NCI-H146 treated with DMSO at 0.1 percent for 48 hours (cell line): ENCODE results near the gene KMT5C.

Experiments used
- DNase-seq: peaks from one replicate; lab custom pipeline; 2025; ENCODE audit not compliant: unreplicated experiment; lab: John Stamatoyannopoulos, UW

The KMT5C gene

DNA sequence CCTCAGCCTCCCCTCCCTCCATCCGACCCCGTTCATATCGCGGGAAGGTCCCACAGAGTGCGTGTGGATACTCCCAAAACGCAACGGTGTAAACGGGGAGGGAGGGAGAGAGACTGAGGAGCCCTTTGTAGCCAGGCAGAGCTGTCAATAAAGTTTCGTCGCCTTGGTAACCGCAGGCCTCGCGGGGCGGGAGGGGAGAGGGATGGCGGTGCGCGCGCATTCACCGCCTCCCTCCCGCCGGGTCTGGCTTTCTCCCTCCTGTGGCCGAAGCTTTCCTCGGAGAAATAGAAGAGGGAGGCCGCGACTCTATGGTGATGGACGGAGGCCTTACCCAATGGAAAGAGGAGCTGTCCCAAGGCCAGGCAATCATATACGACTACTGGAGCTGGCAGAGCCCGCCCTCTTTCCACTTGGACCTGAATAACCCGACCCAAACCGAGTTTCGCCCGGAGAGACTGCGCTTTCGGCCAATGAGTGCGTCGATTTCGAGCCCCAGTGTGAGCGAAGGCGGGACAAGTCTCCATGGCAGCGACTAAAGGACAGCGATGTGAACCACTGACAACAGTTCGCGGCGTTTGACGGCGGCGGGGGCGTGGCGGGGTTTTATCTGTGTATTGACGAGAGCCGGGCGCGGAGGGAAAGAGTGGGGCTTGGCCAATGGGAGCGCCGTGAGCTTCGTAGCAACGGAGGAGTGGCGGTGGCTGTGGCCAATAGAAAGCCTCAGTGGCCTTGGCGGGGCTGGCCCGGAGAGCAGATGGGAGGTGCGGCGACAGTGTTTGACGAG lies at the start of gene KMT5C:
TSS of gene KMT5C (plus strand) at position 772 of the 784 bp plus-strand sequence. CDS start 2,061 bp downstream, outside the sequence.
- DNase-seq, result peak; percentile 100

DNA sequence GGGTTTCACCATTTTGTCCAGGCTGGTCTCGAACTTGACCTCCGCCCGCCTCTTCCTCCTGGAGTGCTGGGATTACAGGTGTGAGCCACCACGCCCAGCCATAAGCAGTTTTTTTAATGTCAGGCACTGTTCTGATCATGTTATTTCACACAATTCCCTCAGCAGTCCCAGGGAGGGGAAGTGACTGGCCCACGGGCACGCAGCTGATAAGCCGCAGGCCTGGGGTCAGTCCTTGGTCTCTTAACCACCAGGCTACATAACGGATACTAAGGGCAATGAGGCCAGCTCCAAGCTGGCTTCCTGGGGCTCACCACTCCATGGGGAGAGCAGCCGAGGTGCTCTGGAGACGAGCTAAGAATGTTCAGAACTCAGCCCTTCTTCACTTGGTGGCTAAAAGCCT lies 42.4 kb upstream of the KMT5C start:
- no peak for DNase-seq

DNA sequence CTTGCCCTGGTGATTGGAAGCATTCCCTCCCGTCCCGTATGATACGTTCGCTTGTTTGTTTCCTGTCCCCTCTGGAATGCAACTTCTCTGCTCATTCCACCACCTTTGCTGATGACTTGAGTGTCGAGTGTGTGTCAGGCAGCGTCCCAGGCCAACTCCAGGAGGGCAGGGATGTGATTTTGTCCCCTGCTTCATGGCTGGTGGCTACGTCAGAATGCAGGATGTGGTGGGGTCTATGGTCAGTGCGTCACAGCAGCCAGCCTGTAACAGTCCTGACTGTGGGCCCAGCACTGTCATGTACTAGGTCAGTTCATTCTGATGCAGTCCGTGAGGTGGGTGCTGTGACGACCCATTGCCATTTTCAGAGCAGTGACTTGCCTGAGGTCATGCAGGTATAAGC lies 39.7 kb upstream of the KMT5C start:
- DNase-seq, result no peak

DNA sequence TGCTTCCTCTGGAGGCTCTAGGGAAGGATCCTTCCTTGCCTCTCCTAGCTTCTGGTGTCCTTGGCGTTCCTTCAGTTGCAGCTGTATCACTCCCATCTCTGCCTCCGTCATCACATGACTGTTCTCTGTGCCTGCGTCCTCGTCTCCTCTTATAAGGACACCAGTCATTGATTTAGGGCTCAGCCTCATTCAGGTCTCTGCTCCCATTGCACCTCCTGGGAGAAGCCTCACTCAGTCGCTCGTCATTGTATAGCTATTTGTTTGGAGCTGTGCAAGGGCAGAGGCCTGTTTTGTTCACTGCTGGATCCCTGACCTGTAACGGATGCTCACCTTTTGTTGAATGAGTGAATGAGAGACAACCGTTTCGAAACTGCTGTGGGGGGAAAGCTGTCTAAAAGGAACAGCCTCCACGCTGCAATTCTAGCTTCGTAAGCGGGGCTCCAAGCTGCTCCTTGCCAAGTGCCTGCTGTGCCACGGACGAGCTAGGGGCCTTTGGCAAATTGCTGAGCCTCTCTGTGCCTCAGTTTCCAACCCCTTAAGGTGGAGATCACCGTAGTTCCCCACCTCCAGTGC lies 38.7 kb upstream of the KMT5C start:
- no peak for DNase-seq

DNA sequence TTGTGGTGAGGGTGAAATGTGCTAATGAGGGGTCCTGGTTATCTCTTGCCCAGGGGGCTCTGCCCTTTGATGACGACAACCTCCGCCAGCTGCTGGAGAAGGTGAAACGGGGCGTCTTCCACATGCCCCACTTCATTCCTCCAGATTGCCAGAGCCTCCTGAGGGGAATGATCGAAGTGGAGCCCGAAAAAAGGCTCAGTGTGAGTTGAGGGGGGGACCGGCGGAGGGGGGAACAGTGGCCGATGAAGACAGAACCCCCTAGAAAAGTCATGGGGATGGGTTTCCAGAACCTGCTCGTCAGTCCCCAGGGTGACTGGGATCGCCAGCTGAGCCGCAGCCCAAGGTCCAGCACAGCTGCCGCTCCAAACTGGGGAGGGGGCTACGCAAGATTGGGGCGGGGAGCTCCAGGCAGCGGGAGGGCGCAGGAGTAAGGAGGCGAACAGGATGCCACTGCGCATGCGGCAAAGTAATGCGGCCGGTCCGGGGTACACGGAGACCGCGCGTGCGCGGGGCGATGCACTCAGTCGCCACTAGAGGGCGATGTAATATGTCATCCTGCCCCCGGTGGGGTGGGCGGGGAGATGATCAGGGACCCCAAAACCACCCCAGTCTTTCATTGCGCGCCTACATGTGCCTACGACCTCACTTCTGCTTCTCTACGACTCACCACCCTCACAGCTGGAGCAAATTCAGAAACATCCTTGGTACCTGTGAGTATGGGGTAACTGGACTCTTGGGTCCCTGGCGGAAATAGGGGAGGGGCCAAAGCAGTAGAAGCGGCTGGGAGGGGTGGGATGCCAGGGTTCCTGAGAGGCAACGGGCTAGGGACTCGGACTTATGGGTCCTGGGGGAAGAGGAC lies 38.0 kb upstream of the KMT5C start:
- no peak for DNase-seq

DNA sequence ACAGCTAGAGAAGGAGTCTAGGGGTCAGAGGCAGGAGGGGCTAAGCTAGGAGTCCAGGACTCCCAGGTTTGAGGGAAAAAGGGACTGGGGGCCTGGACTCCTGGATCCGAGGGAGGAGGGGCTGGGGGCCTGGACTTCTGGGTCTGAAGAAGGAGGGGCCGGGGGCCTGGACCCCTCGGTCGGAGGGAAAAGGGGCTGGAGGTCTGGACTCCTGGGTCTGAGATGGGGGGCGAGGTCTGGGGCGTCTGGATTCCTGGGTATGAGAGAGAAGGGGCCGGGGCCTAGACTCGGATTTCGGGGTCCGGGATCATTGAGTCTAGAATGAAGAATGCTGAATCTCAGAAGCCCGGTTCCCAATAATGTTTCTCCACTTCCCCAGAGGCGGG lies 37.4 kb upstream of the KMT5C start:
- no peak for DNase-seq

DNA sequence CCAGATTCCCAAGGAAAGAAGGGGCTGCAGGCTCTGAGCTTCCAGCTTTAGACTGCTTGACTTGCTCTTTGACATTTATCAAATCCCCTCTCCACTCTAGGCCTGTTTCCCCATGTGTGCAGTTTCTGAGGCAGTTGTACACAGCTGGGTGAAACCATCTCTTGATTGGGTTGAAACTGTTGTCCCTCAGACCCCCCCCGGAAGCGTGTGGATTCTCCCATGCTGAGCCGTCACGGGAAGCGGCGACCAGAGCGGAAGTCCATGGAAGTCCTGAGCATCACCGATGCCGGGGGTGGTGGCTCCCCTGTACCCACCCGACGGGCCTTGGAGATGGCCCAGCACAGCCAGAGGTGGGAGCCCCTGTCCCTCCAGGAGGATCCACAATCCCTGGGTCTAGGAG lies 36.2 kb upstream of the KMT5C start:
- no peak for DNase-seq

DNA sequence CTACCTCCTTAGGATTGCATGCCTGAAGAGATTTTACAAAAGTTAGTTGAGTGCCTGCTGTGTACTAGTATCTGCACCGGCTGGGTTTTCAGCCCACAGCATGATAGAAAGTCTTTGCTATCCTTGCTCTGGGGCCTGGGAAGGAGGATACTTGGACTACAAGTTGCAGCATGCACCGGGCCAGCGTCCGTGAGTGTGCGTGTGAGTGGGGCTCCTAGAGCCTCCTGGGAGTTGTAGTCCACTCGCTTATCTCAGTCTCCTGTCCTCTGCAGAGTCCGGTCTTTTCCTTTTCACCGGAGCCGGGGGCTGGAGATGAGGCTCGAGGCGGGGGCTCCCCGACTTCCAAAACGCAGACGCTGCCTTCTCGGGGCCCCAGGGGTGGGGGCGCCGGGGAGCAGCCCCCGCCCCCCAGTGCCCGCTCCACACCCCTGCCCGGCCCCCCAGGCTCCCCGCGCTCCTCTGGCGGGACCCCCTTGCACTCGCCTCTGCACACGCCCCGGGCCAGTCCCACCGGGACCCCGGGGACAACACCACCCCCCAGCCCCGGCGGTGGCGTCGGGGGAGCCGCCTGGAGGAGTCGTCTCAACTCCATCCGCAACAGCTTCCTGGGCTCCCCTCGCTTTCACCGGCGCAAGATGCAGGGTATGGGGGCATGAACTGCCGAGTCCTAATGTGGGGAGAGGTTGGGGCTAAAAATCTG lies 35.2 kb upstream of the KMT5C start:
- no peak for DNase-seq

DNA sequence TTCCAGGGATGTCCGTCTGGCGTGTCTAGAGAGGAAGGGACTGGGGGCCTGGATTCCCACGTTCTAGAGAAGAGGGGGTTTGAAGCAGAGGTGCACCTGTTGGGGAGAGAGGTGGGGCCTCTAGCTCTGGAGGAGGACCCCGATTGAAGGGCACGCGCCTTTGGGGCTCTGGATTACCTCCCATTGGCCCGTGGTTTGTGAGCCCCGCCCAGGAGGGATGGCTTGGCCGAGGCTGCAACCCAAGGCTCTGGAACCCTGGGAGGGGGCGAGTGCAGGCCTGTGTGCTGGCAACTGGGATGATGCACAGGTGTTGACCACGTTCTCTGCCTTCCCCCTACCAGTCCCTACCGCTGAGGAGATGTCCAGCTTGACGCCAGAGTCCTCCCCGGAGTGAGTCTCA lies 34.7 kb upstream of the KMT5C start:
- no peak for DNase-seq

DNA sequence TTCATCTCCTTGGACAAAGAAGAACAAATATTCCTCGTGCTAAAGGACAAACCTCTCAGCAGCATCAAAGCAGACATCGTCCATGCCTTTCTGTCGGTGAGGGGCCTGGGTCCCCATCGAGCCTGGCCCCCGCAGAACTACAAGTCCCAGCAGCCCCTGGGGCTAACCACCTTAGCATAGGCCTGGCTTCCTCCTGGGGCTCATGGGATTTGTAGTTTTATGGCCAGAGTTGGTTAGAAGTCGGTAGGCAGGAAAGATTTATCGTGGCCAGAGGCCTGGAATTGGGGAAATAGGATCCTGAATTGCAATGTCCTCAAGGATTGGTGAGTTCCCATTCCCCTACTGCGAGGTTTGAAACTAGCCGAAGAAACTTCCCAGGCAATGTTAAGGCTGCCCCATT lies 34.2 kb upstream of the KMT5C start:
- DNase-seq, result no peak

DNA sequence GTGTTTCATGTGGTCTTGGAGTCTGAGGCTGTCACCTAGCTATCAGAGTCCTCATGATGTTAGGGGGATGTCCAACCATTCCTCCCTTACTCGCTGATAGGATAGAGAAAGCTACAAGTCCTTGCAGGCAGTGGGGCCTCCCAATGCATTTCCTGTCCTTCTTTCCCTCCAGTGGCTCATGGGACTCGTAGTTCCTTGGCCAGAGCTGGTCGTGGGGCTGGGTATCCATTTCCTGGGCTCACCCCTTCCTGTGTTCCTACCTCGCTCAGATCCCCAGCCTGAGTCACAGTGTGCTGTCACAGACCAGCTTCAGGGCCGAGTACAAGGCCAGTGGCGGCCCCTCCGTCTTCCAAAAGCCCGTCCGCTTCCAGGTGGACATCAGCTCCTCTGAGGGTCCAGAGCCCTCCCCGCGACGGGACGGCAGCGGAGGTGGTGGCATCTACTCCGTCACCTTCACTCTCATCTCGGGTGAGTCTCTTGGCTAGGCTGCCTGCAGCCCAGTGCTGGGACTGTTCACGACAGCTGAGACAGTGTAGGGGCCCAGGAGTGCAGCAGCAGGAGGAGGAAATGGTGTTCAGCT lies 33.6 kb upstream of the KMT5C start:
- DNase-seq, result no peak

DNA sequence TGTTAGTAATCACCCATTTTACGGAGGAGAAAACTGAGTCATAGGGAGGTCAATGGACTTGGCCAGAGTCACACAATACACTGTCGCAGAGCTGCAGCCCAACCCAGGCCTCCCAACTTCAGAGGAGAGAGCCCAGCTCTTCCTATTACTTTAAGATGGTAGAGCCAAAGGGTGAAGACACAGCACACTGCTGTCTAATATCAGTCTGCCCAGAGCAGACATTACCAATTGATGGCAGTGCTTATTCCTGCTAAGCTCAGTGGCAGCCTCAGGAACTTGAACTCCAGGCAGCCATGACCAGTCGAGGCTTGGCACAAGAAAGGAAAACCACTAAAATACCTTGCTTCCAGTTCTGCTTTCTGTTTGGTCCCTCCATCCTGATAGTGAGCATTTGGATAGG lies 33.0 kb upstream of the KMT5C start:
- no peak for DNase-seq

DNA sequence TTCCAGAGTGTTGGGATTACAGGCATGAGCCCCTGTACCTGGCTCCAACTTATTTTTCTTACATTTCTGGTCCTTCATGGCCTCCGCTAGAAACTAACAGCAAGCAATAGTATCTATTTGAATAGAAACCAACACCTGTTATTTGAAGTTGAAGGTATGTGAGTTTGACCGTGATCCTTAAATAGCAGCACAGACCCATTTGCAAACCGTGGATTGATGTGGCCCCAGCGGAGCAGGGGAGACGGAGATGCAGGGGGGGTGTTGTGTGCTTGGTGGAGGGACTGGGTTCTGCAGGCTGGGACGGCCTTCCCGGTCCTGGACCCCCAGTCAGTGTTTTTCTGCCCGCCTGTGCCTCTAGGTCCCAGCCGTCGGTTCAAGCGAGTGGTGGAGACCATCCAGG lies 31.4 kb upstream of the KMT5C start:
- DNase-seq, result no peak

DNA sequence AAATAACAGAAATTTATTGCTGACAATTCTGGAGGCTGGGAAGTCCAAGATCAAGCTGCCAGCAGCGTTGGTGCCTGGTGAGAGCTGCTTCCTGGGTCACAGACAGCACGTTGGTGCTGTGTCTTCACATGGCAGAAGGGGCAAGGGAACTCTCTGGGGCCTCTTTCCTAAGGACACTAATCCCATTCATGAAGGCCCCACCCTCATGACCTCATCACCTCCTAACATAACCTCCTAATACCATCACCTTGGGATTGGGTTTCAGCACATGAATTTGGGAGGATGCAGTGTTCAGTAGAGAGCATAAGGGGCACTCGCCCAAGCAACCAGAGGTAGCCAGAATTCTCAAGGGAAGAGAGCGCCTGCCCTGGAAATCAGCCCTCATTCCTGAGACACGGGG lies 30.2 kb upstream of the KMT5C start:
- DNase-seq, result no peak

DNA sequence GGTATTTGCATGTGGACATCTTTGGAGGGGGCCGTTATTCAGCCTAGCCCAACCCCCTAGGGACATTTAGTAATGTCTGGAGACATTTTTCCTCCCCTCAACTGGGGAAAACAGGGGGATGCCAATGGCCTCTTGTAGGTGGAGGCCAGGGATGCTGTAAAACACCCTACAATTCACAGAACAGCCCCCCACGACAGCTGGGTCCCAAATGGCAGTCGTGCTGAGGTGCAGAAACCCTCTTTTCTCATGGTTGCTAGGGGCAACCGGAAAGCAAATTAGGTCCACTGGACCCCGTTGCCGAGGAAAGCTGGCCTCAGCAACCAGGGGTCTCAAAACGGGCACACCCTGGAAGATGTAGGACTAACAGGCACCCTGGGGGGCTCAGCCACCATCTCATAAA lies 29.2 kb upstream of the KMT5C start:
- DNase-seq, result no peak

DNA sequence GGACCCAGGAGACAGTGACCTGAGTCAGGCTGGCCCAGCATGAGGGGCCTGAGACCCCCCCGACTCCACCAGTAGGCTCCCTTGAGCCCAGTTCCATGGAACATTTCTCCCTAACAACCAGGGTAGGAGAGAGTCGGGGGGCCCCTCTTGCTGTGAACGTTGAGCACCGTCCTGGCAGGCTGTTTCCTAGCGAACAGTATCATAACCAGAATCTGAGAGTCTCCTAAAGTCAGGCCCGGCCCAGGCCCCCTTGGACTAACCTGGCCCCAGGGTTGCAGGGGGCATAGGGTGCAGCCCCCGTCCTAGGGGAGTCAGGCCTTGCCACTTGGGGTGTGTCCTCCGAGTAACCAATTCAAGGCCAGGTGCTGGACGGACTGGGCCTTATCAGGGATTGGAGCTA lies 28.3 kb upstream of the KMT5C start:
- no peak for DNase-seq

DNA sequence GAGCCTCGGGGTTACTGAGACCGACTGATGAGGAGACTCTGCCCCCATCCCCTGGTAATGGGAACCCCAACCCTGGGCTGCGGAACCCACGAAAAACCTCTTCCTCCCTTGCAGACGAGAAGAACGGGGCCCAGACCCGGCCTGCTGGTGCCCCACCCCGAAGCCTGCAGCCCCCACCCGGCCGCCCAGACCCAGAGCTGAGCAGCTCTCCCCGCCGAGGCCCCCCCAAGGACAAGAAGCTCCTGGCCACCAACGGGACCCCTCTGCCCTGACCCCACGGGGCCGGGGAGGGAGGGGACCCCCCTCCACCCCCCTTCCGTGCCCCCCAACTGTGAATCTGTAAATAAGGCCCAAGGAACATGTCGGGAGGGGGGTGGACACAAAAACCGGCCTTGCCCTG lies 27.9 kb upstream of the KMT5C start:
- DNase-seq, result no peak

DNA sequence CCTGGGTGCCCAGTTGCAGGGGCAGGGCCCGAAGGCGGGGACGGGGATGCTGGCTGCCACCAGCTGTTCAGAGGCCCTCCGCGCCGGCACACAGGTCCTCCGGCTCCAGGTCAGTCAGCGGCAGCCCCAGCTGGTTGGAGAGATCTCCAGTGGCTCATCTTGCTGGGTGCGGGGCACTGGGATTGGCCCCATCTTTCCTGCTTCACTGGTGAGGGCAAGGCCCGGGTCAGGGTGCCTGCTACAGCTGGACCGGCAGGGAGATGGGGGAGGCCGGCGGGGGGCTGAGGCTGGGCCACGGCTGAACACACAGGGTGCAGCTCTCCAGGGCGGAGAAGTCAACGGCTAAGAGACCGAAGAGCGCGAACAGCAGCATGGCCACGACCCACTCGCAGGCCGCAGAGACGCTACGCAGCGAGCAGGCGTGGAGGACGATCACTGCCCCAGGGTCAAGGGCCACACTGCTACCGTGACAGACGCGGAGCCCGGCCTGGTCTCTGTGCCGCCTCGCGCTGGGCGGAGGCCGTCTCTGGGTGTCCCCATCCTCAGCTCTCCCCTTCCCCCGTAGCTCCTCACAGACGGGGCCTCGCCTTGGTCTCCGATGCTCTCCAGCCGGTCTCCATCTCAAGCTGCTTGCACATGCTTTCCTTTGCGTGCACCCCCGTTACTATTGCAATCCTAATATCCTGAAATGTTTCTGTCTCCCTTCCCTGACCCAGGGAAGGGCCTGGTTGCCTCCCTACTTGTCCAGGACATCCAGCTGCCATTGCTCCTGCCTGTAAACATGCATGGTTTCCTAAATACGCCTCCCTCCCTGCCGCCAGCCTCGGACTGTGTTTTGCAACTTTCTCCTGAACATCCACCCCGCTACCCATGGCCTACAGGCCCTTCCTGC lies 26.8 kb upstream of the KMT5C start:
- no peak for DNase-seq

DNA sequence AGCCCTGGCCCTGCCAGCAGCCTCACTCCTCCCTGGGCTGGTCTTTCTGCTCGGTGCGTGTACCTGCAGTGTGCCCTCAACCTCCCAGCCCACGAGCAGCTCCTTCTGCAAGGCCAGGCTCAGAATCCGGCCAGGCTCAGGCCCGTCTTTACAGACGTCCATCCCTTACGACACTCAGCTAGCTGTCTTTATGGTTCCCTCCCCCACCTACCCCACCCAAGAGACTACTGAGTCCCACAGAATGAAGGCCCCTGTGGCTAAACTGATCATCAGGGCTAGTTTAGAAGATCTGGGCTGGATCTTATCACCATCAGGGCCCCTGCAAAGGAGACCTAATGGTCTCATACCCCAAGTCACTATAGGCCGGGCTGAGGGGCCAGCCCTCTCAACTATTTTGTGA lies 25.3 kb upstream of the KMT5C start:
- DNase-seq, result no peak

DNA sequence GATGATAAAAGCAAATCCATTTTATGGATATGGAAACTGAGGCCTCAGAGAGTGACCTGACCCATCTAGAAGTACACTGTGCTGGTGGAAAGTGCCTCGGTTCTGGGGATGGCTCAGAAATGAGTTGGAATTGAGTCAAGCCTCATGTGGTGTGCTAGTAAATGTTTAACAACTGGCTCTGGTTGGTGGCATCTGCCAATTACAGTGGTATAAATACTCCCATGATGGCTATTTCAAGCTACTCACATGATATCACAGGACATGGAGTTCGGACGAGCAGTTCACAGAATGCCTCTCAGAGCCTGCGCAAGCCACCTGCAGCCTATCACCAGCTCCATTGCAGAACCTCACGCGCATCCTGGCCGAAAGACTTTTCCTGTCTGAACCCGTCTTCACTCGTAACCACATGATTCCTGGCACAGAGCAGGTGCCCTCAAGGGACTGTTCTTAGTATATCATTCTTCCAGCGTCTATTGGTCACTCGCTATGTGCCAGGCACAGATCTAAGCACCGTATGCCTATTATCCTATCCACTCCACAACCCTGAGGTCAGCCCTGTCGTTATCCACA lies 23.6 kb upstream of the KMT5C start:
- no peak for DNase-seq
